Panc1 (cell line): ENCODE data around the gene ZNF579. TPM values are rescaled to one million over a fixed set of nuclear protein-coding genes. Genes with fewer than 3 reads are reported as not detected.
A peak's percentile ranks its signal among the peaks of the same experiment; 100 is the strongest.

ENCODE experiments used
- ATAC-seq: fragments of 200-7000 bp; cut with Tn5 transposase; 2 replicates; pipeline ENCODE4 v1.9.1; 2020; ENCODE audit warnings: mild to moderate bottlenecking, moderate library complexity
- BruUV-seq: library from RNA; stranded (reverse); fragments of 400-500 nt; replicated peaks from 2 replicates; lab custom pipeline; 2021; lab: Mats Ljungman, UMichigan
- CTCF ChIA-PET: fragments of 300-600 bp; sonication (Branson Sonifier 250); formaldehyde crosslinking; loops from one replicate; lab custom pipeline; 2022; ENCODE audit warnings: antibody characterized with exemption; lab: Charles Lee
- POLR2A ChIA-PET: fragments of 300-600 bp; sonication (Branson Sonifier 250); formaldehyde crosslinking; loops from one replicate; lab custom pipeline; 2022; ENCODE audit warnings: antibody characterized with exemption; lab: Charles Lee
- DNase-seq: peaks from one replicate; pipeline ENCODE4 v3.0.0-alpha.2; 2010; ENCODE audit warnings: low read depth, low spot score
- H3K27ac ChIP-seq: 2 replicates; pipeline ENCODE4 v1.5.1; 2011; ENCODE audit warnings: mild to moderate bottlenecking, low read length, inconsistent platforms
- H3K27me3 ChIP-seq: fragments of 200-500 bp; sonication (Bioruptor generic); 2 replicates; pipeline ENCODE4 v1.6.0; 2014; ENCODE audit warnings: low read length, inconsistent platforms; ENCODE audit not compliant: control insufficient read depth, insufficient read depth
- H3K36me3 ChIP-seq: fragments of 200-500 bp; sonication (Bioruptor generic); 2 replicates; pipeline ENCODE4 v1.5.1; 2014; ENCODE audit warnings: inconsistent platforms, mild to moderate bottlenecking, low read length, moderate library complexity; ENCODE audit not compliant: control insufficient read depth, insufficient read depth
- H3K4me1 ChIP-seq: 2 replicates; pipeline ENCODE4 v1.5.1; 2011; ENCODE audit warnings: inconsistent platforms, mild to moderate bottlenecking, low read length, moderate library complexity; ENCODE audit not compliant: control insufficient read depth, insufficient read depth
- H3K4me3 ChIP-seq, 2 experiments: 2 replicates each; pipeline ENCODE4 v1.5.1; 2011 to 2012; ENCODE audit warnings: low read depth in 2 of 2, low read length in 2 of 2, mild to moderate bottlenecking in 2 of 2, inconsistent platforms in 1 of 2, moderate library complexity in 1 of 2
- H3K9me3 ChIP-seq: fragments of 200-500 bp; sonication (Bioruptor generic); 2 replicates; pipeline ENCODE4 v1.5.1; 2014; ENCODE audit warnings: low read depth, mild to moderate bottlenecking, inconsistent platforms, low read length, moderate library complexity; ENCODE audit not compliant: control insufficient read depth, insufficient read depth
- POLR2AphosphoS5 ChIP-seq: IDR thresholded peaks from 2 replicates; pipeline ENCODE4 v1.6.1; 2012; ENCODE audit warnings: mild to moderate bottlenecking, low read depth, low read length, moderate library complexity
- SIN3A ChIP-seq: IDR thresholded peaks from 2 replicates; pipeline ENCODE4 v1.6.1; 2012; ENCODE audit warnings: low read depth, mild to moderate bottlenecking, low read length, moderate library complexity, borderline replicate concordance; ENCODE audit not compliant: insufficient read depth
- TCF7L2 ChIP-seq: IDR thresholded peaks from 2 replicates; pipeline ENCODE4 v1.6.1; 2011; ENCODE audit warnings: mild to moderate bottlenecking, low read depth, low read length, inconsistent platforms
- in situ Hi-C: cut with HindIII; loops from 2 replicates; pipeline ENCODE4 v1.10.0; 2016; ENCODE audit warnings: low sequenced_read_pairs, low pct_unique_long_range_greater_than_20kb
- intact Hi-C: fragments of 100-400 bp; cut with micrococcal nuclease; formaldehyde crosslinking; loops from one replicate; pipeline ENCODE4 v1.10.0; 2022; ENCODE audit not compliant: unreplicated experiment
- total RNA-seq: library from RNA; stranded (reverse); gene quantifications from one replicate; pipeline ENCODE4 v1.2.1, GENCODE V29; 2021; ENCODE audit not compliant: unreplicated experiment
- TF ChIP-seq, protein P1 (sequence below), 2 experiments: IDR thresholded peaks; 2 replicates each; pipeline ENCODE4 v1.6.1; 2011 to 2012; ENCODE audit warnings: low read depth in 2 of 2, control low read depth in 1 of 2, low read length in 1 of 2, mild to moderate bottlenecking in 1 of 2, moderate library complexity in 1 of 2; ENCODE audit not compliant: insufficient read depth in 1 of 2
- TF ChIP-seq, protein P2 (sequence below): fragments of 450-650 bp; IDR thresholded peaks from 2 replicates; pipeline ENCODE4 v1.5.1; 2017; ENCODE audit warnings: mild to moderate bottlenecking

ZNF579 gene
- total RNA-seq, 1 experiment from 2014 or later: 39.5 TPM

DNA sequence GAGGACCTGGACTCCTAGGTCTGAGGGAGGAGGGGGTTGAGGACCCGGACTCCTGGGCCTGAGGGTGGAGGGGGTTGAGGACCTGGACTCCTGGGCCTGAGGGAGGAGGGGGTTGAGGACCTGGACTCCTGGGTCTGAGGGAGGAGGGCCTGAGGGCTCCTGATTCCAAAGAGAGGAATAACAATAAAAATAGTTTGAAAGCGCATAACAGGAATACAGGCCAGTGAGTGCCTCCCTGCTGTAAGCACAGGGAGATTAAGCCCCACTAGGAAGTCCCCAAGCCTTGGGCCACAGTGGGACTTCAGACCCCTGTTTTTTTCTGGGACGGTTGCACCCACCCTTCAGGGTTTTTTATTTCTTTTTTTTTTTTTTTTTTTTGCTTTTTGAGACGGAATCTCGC is 42.5 kb downstream of the ZNF579 start:
- Histone ChIP-seq H3K4me3 (no peak overlapping the region), H3K36me3 (no peaks in the 10 kb centered on the region), H3K9me3 (no peaks in the 10 kb centered on the region), H3K4me1 (peaks cover 6% of the 10 kb centered on the region), H3K27me3 (no peaks in the 10 kb centered on the region), H3K27ac (no peak overlapping the region; the same call in 1 of the 2 replicates)
- no TSS peak for BruUV-seq
- DNase-seq (no peak), ATAC-seq (no peak)
- intact Hi-C loops (no loop called here), in situ Hi-C loops (no loop called here)
- POLR2A ChIA-PET: no interaction called here
- no peak for TF ChIP-seq POLR2AphosphoS5
- TF ChIP-seq, protein P1, sequence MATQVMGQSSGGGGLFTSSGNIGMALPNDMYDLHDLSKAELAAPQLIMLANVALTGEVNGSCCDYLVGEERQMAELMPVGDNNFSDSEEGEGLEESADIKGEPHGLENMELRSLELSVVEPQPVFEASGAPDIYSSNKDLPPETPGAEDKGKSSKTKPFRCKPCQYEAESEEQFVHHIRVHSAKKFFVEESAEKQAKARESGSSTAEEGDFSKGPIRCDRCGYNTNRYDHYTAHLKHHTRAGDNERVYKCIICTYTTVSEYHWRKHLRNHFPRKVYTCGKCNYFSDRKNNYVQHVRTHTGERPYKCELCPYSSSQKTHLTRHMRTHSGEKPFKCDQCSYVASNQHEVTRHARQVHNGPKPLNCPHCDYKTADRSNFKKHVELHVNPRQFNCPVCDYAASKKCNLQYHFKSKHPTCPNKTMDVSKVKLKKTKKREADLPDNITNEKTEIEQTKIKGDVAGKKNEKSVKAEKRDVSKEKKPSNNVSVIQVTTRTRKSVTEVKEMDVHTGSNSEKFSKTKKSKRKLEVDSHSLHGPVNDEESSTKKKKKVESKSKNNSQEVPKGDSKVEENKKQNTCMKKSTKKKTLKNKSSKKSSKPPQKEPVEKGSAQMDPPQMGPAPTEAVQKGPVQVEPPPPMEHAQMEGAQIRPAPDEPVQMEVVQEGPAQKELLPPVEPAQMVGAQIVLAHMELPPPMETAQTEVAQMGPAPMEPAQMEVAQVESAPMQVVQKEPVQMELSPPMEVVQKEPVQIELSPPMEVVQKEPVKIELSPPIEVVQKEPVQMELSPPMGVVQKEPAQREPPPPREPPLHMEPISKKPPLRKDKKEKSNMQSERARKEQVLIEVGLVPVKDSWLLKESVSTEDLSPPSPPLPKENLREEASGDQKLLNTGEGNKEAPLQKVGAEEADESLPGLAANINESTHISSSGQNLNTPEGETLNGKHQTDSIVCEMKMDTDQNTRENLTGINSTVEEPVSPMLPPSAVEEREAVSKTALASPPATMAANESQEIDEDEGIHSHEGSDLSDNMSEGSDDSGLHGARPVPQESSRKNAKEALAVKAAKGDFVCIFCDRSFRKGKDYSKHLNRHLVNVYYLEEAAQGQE (IDR thresholded peaks at IDR 0.05; ENCODE audit: insufficient read depth in 1 of 2, low read depth in 2 of 2, low read length in 1 of 2): no peak
- TF ChIP-seq, protein P2, sequence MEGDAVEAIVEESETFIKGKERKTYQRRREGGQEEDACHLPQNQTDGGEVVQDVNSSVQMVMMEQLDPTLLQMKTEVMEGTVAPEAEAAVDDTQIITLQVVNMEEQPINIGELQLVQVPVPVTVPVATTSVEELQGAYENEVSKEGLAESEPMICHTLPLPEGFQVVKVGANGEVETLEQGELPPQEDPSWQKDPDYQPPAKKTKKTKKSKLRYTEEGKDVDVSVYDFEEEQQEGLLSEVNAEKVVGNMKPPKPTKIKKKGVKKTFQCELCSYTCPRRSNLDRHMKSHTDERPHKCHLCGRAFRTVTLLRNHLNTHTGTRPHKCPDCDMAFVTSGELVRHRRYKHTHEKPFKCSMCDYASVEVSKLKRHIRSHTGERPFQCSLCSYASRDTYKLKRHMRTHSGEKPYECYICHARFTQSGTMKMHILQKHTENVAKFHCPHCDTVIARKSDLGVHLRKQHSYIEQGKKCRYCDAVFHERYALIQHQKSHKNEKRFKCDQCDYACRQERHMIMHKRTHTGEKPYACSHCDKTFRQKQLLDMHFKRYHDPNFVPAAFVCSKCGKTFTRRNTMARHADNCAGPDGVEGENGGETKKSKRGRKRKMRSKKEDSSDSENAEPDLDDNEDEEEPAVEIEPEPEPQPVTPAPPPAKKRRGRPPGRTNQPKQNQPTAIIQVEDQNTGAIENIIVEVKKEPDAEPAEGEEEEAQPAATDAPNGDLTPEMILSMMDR: no peak
- CTCF ChIA-PET: no interaction called here

DNA sequence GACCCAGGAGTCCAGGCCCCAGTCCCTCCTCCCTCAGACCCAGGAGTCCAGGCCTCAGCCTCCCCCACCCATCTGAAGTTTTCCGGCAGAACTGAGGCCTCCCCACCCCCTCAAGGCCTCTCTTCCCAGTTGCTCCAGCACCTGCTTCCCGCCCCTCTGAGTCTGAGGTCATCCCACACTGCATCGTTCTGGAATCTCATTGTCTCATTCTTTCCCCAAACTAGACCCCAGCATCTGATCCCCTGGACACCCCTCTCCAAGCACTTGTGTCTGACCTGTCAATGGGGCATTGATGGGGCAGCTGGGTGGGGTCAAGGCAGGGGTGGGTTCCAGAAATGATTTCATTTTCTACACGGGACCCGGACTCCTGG is 42.9 kb downstream of the ZNF579 start:
- no peak for TF ChIP-seq SIN3A
- TF ChIP-seq, protein P2: no peak
- TF ChIP-seq TCF7L2: no peak
- TF ChIP-seq POLR2AphosphoS5: no peak
- TF ChIP-seq, protein P1 (IDR thresholded peaks at IDR 0.05; ENCODE audit: insufficient read depth in 1 of 2, low read depth in 2 of 2, low read length in 1 of 2): no peak

More for the DNA sequence above, 42.9 kb downstream of the ZNF579 start:
- intact Hi-C loops (no loop called here), in situ Hi-C loops (no loop called here)
- ChIA-PET POLR2A (no interaction called here), CTCF (no interaction called here)
- 0 out of 2 replicates have a peak, but pooled peaks have one; percentile 44 for ATAC-seq
- Histone ChIP-seq H3K27ac (no peak overlapping the region; the same call in 1 of the 2 replicates), H3K4me1 (peaks cover 6% of the 10 kb centered on the region), H3K36me3 (no peaks in the 10 kb centered on the region), H3K27me3 (no peaks in the 10 kb centered on the region), H3K4me3 (no peak overlapping the region), H3K9me3 (no peaks in the 10 kb centered on the region)
- no peak for DNase-seq
- no TSS peak for BruUV-seq
